22Rv1 (cell line): ENCODE measurements around the gene MAVS.
A peak's percentile ranks its signal among the peaks of the same experiment; 100 is the strongest.

Source experiments
- H3K27ac ChIP-seq: fragments of 450-650 bp; 2 replicates; pipeline ENCODE4 v1.5.1; 2017
- CTCF ChIP-seq: fragments of 450-650 bp; IDR thresholded peaks from 2 replicates; pipeline ENCODE4 v1.5.1; 2017; ENCODE audit warnings: mild to moderate bottlenecking
- ZFX ChIP-seq: fragments of 450-650 bp; IDR thresholded peaks from 2 replicates; pipeline ENCODE4 v1.6.1; 2017; ENCODE audit warnings: antibody characterized with exemption, borderline replicate concordance

The MAVS gene

GRCh38 chr20:3888622-3889488 lies 42.2 kb downstream of the MAVS start, which contains the start of gene PANK2:
TSS of gene PANK2 (plus strand) at chr20:3889387.
- TF ChIP-seq ZFX (no peak), CTCF (no peak)
- peak within 1 kb of the TSS; percentile 81 for H3K27ac ChIP-seq

- TF ChIP-seq ZFX: no peak
- TF ChIP-seq CTCF: no peak
- peak overlapping the region; percentile 81 for H3K27ac ChIP-seq
Measured at GRCh38 chr20:3889489-3890397, 43.1 kb downstream of the MAVS start.

GRCh38 chr20:3890398-3890751 lies 43.7 kb downstream of the MAVS start:
- peak overlapping the region; percentile 81 for H3K27ac ChIP-seq
- TF ChIP-seq ZFX: no peak
- TF ChIP-seq CTCF: no peak

GRCh38 chr20:3890999-3891929 lies 44.6 kb downstream of the MAVS start:
- TF ChIP-seq CTCF (no peak), ZFX (no peak)
- H3K27ac ChIP-seq: peak overlapping the region; percentile 81

GRCh38 chr20:3894796-3895195 lies 48.2 kb downstream of the MAVS start:
- TF ChIP-seq CTCF: no peak
- no peak for TF ChIP-seq ZFX

GRCh38 chr20:3896302-3896701 lies 49.7 kb downstream of the MAVS start:
- H3K27ac ChIP-seq: no peak overlapping the region
- TF ChIP-seq ZFX (no peak), CTCF (no peak)

More at GRCh38 chr20:3894796-3895195, 48.2 kb downstream of the MAVS start:
- H3K27ac ChIP-seq: no peak overlapping the region
